BE2C (cell line): Measurements from ENCODE around the gene KRTAP20-3.

Source experiments
- DNase-seq: peaks from one replicate; pipeline ENCODE4 v3.0.0-alpha.2; 2020
- H3K27me3 ChIP-seq: fragments of 250-450 bp; sonication (Bioruptor Pico); 2 replicates; pipeline ENCODE4 v1.5.1; 2020; ENCODE audit warnings: mild to moderate bottlenecking
- H3K36me3 ChIP-seq: fragments of 250-450 bp; sonication (Bioruptor Pico); 2 replicates; pipeline ENCODE4 v1.5.1; 2020; ENCODE audit warnings: mild to moderate bottlenecking
- H3K4me1 ChIP-seq: fragments of 250-450 bp; sonication (Bioruptor Pico); 2 replicates; pipeline ENCODE4 v1.5.1; 2020
- H3K4me3 ChIP-seq: 2 replicates; pipeline ENCODE4 v1.5.1; 2011; ENCODE audit warnings: low read depth, low read length
- H3K9me3 ChIP-seq: fragments of 250-450 bp; sonication (Bioruptor Pico); 2 replicates; pipeline ENCODE4 v1.5.1; 2020
- CTCF ChIP-seq: IDR thresholded peaks from 2 replicates; pipeline ENCODE4 v1.5.1; 2012; ENCODE audit warnings: mild to moderate bottlenecking, low read depth, low read length

The KRTAP20-3 gene

GRCh38 chr21:30689822-30690221, 47.2 kb downstream of the KRTAP20-3 start:
- no peak for TF ChIP-seq CTCF
- no peak overlapping the region for H3K4me3 ChIP-seq
- no peaks in the 10 kb centered on the region for H3K27me3 ChIP-seq
- no peak for DNase-seq
- H3K9me3 ChIP-seq, result no peaks in the 10 kb centered on the region
- H3K4me1 ChIP-seq, result no peaks in the 10 kb centered on the region
- H3K36me3 ChIP-seq, result no peaks in the 10 kb centered on the region
